ENCODE data around the gene HAPLN2. TPM values are rescaled to one million over a fixed set of nuclear protein-coding genes. Genes with fewer than 3 reads are reported as not detected.

Gene HAPLN2
- total and polyA plus RNA-seq, 7 donors = 0.10 to 1.2 (median 0.71) TPM; not detected in 4

DNA sequence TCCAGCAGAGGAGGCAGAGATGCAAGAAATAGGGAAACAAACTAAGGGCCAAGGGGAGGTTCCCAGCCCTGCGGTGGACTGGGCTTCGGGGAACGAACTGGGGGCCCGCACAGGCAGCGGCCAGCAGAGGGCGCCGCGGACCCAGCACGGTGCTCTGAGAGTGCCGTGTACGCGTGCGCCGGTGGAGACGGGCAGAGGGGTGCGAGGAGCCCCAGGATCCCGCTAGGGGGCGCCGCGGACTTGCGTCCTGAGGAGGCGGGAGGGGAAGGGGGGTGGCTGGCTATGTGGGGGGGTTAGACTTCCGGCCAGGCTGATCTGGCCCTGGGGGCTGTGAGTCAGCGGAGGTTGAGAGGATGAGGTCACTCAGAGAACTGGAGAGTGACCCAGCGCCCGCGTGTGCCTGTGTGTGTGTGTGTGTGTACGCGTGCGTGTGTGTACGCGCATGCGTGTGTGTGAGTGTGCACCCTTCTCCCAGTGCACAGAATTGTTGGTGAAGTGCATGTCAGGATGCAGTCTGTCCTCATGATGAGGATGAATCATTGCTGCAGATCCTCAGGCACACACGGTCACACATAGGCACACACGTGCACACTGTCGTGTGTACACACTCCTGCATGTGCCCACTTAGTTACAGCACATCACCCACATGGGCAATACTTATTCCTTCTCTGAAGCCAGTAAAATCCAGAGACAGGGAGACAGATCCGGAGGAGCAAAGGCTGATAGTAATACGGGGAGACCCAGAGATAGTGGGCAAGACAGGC is 41.0 kb downstream of the HAPLN2 start:
- peak; percentile 98 for DNase-seq
- Histone ChIP-seq H3K4me3 (peak overlapping the region in 2 of 4 donors; percentile 16 to 20), H3K4me1 (peaks cover 0 to 83% (median 77%) of the 10 kb centered on the region in 4 donors), H3K27me3 (no peaks in the 10 kb centered on the region), H3K36me3 (no peaks in the 10 kb centered on the region), H3K27ac (peak overlapping the region; percentile 77 to 86 (median 80)), H3K9me3 (no peaks in the 10 kb centered on the region)
- intact Hi-C loops (cut with DNase I) = loop anchor here (1.0 to 5.0 kb wide), 3 partner anchors 18 to 203 kb away; no protein-coding TSS in a partner anchor
- 13 to 16% methylated on average over 38 of the region's 38 CpGs for WGBS, 2 donors
- TF ChIP-seq EP300 (IDR thresholded peaks at IDR 0.05) (no peak), POLR2A (IDR thresholded peaks at IDR 0.05) (no peak), POLR2AphosphoS5 (IDR thresholded peaks at IDR 0.05) (peak in 3 of 4 donors; percentile 40 to 61 (median 45))
- TF ChIP-seq, protein P1, sequence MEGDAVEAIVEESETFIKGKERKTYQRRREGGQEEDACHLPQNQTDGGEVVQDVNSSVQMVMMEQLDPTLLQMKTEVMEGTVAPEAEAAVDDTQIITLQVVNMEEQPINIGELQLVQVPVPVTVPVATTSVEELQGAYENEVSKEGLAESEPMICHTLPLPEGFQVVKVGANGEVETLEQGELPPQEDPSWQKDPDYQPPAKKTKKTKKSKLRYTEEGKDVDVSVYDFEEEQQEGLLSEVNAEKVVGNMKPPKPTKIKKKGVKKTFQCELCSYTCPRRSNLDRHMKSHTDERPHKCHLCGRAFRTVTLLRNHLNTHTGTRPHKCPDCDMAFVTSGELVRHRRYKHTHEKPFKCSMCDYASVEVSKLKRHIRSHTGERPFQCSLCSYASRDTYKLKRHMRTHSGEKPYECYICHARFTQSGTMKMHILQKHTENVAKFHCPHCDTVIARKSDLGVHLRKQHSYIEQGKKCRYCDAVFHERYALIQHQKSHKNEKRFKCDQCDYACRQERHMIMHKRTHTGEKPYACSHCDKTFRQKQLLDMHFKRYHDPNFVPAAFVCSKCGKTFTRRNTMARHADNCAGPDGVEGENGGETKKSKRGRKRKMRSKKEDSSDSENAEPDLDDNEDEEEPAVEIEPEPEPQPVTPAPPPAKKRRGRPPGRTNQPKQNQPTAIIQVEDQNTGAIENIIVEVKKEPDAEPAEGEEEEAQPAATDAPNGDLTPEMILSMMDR (IDR thresholded peaks at IDR 0.05) = peak; percentile 98 to 100 (median 100)

DNA sequence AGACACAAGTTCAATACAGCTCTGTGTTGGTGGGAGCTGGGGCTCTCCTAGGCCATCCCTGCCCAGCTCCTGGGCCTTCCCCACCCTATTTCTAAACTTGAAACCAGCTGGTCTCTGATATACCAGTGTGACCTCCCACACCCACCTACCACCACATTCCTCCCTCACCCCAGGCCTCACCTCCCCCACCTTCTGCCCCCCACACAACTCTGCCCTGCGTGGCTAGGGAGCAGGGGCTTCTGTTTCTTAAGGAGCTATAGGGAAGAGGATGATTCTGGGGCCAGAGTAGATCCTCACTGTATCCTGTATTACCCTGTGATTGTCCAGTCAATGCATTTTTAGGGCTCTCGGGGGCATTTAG is 41.5 kb downstream of the HAPLN2 start:
- H3K36me3 ChIP-seq = no peaks in the 10 kb centered on the region
- TF ChIP-seq, protein P1 (IDR thresholded peaks at IDR 0.05) = no peak
- TF ChIP-seq POLR2AphosphoS5 (IDR thresholded peaks at IDR 0.05) (no peak), EP300 (IDR thresholded peaks at IDR 0.05) (no peak), POLR2A (IDR thresholded peaks at IDR 0.05) (no peak)
- peak overlapping the region in 1 of 4 donors; percentile 1 for H3K4me3 ChIP-seq
- intact Hi-C loops (cut with DNase I) = loop anchor here (1.0 kb wide), 1 partner anchor 18 kb away; no protein-coding TSS in a partner anchor
- 31 to 52% methylated on average over 2 of the region's 2 CpGs for WGBS, 2 donors
- DNase-seq = no peak
- H3K9me3 ChIP-seq = no peaks in the 10 kb centered on the region
- no peaks in the 10 kb centered on the region for H3K27me3 ChIP-seq
- H3K27ac ChIP-seq = peak overlapping the region; percentile 77 to 86 (median 80)
- H3K4me1 ChIP-seq = peaks cover 0 to 89% (median 82%) of the 10 kb centered on the region in 4 donors

DNA sequence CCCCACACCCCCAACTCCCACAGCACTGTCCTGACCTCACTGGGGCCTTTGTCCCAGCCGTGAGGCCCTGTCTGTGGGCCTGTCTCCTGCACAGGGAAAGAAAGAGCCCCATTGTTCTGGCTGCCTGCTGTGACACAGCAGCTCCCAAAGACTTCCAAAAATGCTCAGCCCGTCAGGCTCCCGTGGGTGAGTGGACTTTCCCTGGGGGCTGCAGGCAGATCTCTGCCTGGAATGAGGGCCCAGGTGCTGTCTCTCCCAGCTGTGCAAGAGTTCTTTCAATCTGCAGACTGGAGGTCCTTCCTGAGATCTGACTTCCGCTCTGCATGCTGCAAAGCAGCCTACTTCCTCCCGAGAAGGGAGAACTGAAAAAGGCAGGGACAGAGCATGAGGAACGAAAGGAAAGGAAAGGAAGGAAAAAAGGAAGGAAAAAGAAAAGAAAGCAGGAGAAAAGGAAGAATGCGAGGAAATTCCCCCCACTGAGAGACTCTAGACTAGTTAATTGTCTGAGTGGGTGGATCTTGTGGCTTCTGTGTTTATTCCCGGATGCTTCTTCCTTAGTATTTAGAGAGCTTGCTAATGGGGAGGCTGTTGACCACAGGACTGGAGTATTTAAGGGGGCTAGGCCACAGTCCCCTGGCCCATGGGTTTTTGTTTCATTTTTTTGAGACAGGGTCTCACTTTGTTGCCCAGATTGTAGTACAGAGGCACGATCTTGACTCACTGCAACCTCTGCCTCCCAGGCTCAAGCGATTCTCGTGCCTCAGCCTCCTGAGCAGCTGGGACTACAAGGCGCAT is 43.0 kb downstream of the HAPLN2 start:
- no peak for TF ChIP-seq POLR2AphosphoS5 (IDR thresholded peaks at IDR 0.05)
- TF ChIP-seq POLR2A (IDR thresholded peaks at IDR 0.05) = no peak
- TF ChIP-seq EP300 (IDR thresholded peaks at IDR 0.05) = no peak
- TF ChIP-seq, protein P1 (IDR thresholded peaks at IDR 0.05) = no peak
- Histone ChIP-seq H3K4me3 (no peak overlapping the region), H3K4me1 (peaks cover 0 to 88% (median 83%) of the 10 kb centered on the region in 4 donors), H3K36me3 (no peaks in the 10 kb centered on the region), H3K27ac (peak overlapping the region; percentile 77 to 86 (median 80)), H3K9me3 (no peaks in the 10 kb centered on the region), H3K27me3 (no peaks in the 10 kb centered on the region)
- DNase-seq = no peak
- intact Hi-C loops (cut with DNase I) = no loop called here
- 59 to 72% methylated on average over 12 of the region's 12 CpGs for WGBS, 2 donors

DNA sequence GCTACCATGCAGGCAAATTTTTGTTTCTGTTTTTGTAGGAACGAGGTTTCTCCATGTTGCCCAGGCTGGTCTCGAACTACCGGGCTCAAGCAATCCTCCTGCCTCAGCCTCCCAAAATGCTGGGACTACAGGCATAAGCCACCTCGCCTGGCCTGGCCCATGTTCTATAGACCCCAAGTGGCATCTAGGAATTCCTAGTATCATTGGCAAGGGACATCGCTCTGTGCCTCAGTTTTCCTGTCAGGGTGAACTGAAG is 43.5 kb downstream of the HAPLN2 start:
- DNase-seq = no peak
- H3K27me3 ChIP-seq = no peaks in the 10 kb centered on the region
- no peak for TF ChIP-seq POLR2AphosphoS5 (IDR thresholded peaks at IDR 0.05)
- TF ChIP-seq EP300 (IDR thresholded peaks at IDR 0.05) = no peak
- TF ChIP-seq, protein P1 (IDR thresholded peaks at IDR 0.05) = no peak
- TF ChIP-seq POLR2A (IDR thresholded peaks at IDR 0.05) = no peak
- H3K27ac ChIP-seq = peak overlapping the region; percentile 77 to 86 (median 80)
- H3K4me3 ChIP-seq = no peak overlapping the region
- H3K4me1 ChIP-seq = peaks cover 0 to 90% (median 84%) of the 10 kb centered on the region in 4 donors
- intact Hi-C loops (cut with DNase I) = no loop called here
- no peaks in the 10 kb centered on the region for H3K36me3 ChIP-seq
- no peaks in the 10 kb centered on the region for H3K9me3 ChIP-seq
- WGBS, 2 donors = 91% methylated on average over 5 of the region's 5 CpGs

All from sigmoid colon (tissue), 7 donors.